SU-DHL-6 (cell line): Measurements from ENCODE around the gene CHTF8.
A peak's percentile ranks its signal among the peaks of the same experiment; 100 is the strongest.

Experiments used
- H2AFZ ChIP-seq: fragments of 200-600 bp; sonication (generic); 2 replicates; pipeline ENCODE4 v1.6.1; 2014; ENCODE audit warnings: low read depth, mild to moderate bottlenecking, moderate library complexity, mixed read lengths, antibody characterized with exemption, low read length; ENCODE audit not compliant: severe bottlenecking
- H3F3A ChIP-seq: fragments of 200-600 bp; shearing (Covaris generic); 2 replicates; pipeline ENCODE4 v1.6.0; 2016; ENCODE audit warnings: antibody characterized with exemption, mild to moderate bottlenecking; ENCODE audit not compliant: insufficient read depth
- H3K27ac ChIP-seq: fragments of 200-600 bp; sonication (generic); 2 replicates; pipeline ENCODE4 v1.5.1; 2016; ENCODE audit warnings: low read depth, mild to moderate bottlenecking, low read length, moderate library complexity, mixed read lengths
- H3K27me3 ChIP-seq: fragments of 200-600 bp; sonication (generic), shearing (Covaris generic); 2 replicates; pipeline ENCODE4 v1.6.0; 2014; ENCODE audit warnings: mild to moderate bottlenecking, low read length
- H3K36me3 ChIP-seq: fragments of 200-600 bp; sonication (generic); 2 replicates; pipeline ENCODE4 v1.6.1; 2014; ENCODE audit warnings: mild to moderate bottlenecking, low read length, mixed read lengths
- H3K4me2 ChIP-seq: fragments of 300-600, 200-600 bp; shearing (Covaris generic), sonication (generic); 2 replicates; pipeline ENCODE4 v1.6.0; 2014; ENCODE audit warnings: low read length, low read depth, mild to moderate bottlenecking; ENCODE audit not compliant: poor library complexity, severe bottlenecking
- H3K4me3 ChIP-seq: fragments of 200-600 bp; sonication (generic); 2 replicates; pipeline ENCODE4 v1.5.1; 2014; ENCODE audit warnings: antibody characterized with exemption, low read length, mild to moderate bottlenecking, mixed read lengths; ENCODE audit not compliant: insufficient read depth, poor library complexity, severe bottlenecking
- H3K79me2 ChIP-seq: fragments of 200-600 bp; sonication (generic); 2 replicates; pipeline ENCODE4 v1.6.1; 2014; ENCODE audit warnings: mild to moderate bottlenecking, low read length, moderate library complexity; ENCODE audit not compliant: insufficient read depth
- H3K9ac ChIP-seq: fragments of 200-600 bp; sonication (generic); 2 replicates; pipeline ENCODE4 v1.7.0; 2014; ENCODE audit warnings: mild to moderate bottlenecking, low read length
- H3K9me2 ChIP-seq: fragments of 200-600 bp; sonication (generic); replicated peaks from 2 replicates; pipeline ENCODE4 v1.6.1; 2014; ENCODE audit warnings: low read length; ENCODE audit not compliant: insufficient read depth
- H3K9me3 ChIP-seq: fragments of 200-600 bp; sonication (generic); 2 replicates; pipeline ENCODE4 v1.6.1; 2014; ENCODE audit warnings: low read length, mixed read lengths; ENCODE audit not compliant: insufficient read depth
- H4K20me1 ChIP-seq: fragments of 200-600 bp; sonication (generic); 2 replicates; pipeline ENCODE4 v1.6.1; 2014; ENCODE audit warnings: low read depth, mild to moderate bottlenecking, antibody characterized with exemption, low read length, moderate library complexity, mixed read lengths
- CTCF ChIP-seq: fragments of 200-600 bp; sonication (generic); IDR thresholded peaks from one replicate; pipeline ENCODE4 v1.5.1; 2017; ENCODE audit warnings: antibody characterized with exemption, mild to moderate bottlenecking, low read length, moderate library complexity; ENCODE audit not compliant: insufficient read depth, poor library complexity, severe bottlenecking
- EZH2phosphoT487 ChIP-seq: fragments of 200-600 bp; sonication (generic), shearing (Covaris generic); conservative IDR thresholded peaks from 2 replicates; pipeline ENCODE4 v1.6.1; 2018; ENCODE audit warnings: mild to moderate bottlenecking, antibody characterized with exemption, low read length, moderate library complexity, mixed read lengths

The CHTF8 gene

GRCh38 chr16:69123910-69124309 lies 8.5 kb downstream of the CHTF8 start:
- Histone ChIP-seq H3K27ac (no peak overlapping the region), H3K79me2 (peaks cover 43% of the 10 kb centered on the region), H4K20me1 (peaks cover 4% of the 10 kb centered on the region; the same call in 1 of the 2 replicates), H3K9me2 (no peaks in the 10 kb centered on the region), H3K4me3 (no peak overlapping the region), H3K9ac (no peak overlapping the region), H3K27me3 (no peaks in the 10 kb centered on the region), H2AFZ (no peak overlapping the region), H3F3A (peaks cover 20% of the 10 kb centered on the region; the same call in 1 of the 2 replicates), H3K9me3 (no peaks in the 10 kb centered on the region), H3K36me3 (no peaks in the 10 kb centered on the region), H3K4me2 (no peak overlapping the region)
- TF ChIP-seq CTCF (peak; percentile 52), EZH2phosphoT487 (no peak)

GRCh38 chr16:69120096-69120664 lies 12.2 kb downstream of the CHTF8 start:
- H3K79me2 ChIP-seq = peaks cover 15% of the 10 kb centered on the region

GRCh38 chr16:69119536-69119935 lies 12.9 kb downstream of the CHTF8 start:
- Histone ChIP-seq H4K20me1 (no peaks in the 10 kb centered on the region; the same call in 1 of the 2 replicates), H3K36me3 (no peaks in the 10 kb centered on the region), H3K4me3 (no peak overlapping the region), H3K79me2 (peaks cover 15% of the 10 kb centered on the region), H3F3A (peaks cover 5% of the 10 kb centered on the region; the same call in 1 of the 2 replicates), H3K9me2 (no peaks in the 10 kb centered on the region), H3K27ac (no peak overlapping the region), H3K27me3 (no peaks in the 10 kb centered on the region), H2AFZ (no peak overlapping the region), H3K9ac (no peak overlapping the region), H3K9me3 (no peaks in the 10 kb centered on the region), H3K4me2 (no peak overlapping the region)
- no peak for TF ChIP-seq EZH2phosphoT487
- TF ChIP-seq CTCF = no peak

More at GRCh38 chr16:69120096-69120664, 12.2 kb downstream of the CHTF8 start:
- no peak for TF ChIP-seq CTCF
- no peak for TF ChIP-seq EZH2phosphoT487
- Histone ChIP-seq H3K27me3 (no peaks in the 10 kb centered on the region), H3F3A (peaks cover 9% of the 10 kb centered on the region; the same call in 1 of the 2 replicates), H3K9me3 (no peaks in the 10 kb centered on the region), H3K27ac (no peak overlapping the region), H4K20me1 (peaks cover 2% of the 10 kb centered on the region; the same call in 1 of the 2 replicates), H3K4me2 (no peak overlapping the region), H3K9ac (no peak overlapping the region), H2AFZ (no peak overlapping the region), H3K36me3 (no peaks in the 10 kb centered on the region), H3K4me3 (no peak overlapping the region), H3K9me2 (no peaks in the 10 kb centered on the region)
